Activated T-helper 1 cell treated with anti-CD3 and anti-CD28 coated beads, Interleukin-2, amount 50 U/mL, for 16 hours (primary cell): ENCODE data around the gene CEP295NL.
A peak's percentile ranks its signal among the peaks of the same experiment; 100 is the strongest.
"Not testable (repeated sequence)": the region's sequence is repeated elsewhere in the genome, so short reads cannot be mapped to it uniquely, and the experiment has no call there.

Source experiments
- DNase-seq, 2 donors: peaks; one replicate each; pipeline ENCODE4 v3.0.0-alpha.2; 2020; ENCODE audit warnings: low read depth in 1 of 2, low spot score in 1 of 2

Gene CEP295NL

GRCh38 chr17:78903101-78903779 lies at the start of gene CEP295NL:
TSS of gene CEP295NL (minus strand) at chr17:78903201. CDS start at chr17:78901828, 1,373 bp downstream.
- no peak for DNase-seq

- DNase-seq: no peak
Observed at GRCh38 chr17:78952706-78953105, 49.7 kb upstream of the CEP295NL start.

GRCh38 chr17:78951967-78952551 lies 49.1 kb upstream of the CEP295NL start:
- DNase-seq: no peak

GRCh38 chr17:78950870-78951269 lies 47.9 kb upstream of the CEP295NL start:
- no peak for DNase-seq

- DNase-seq: no peak
Observed at GRCh38 chr17:78947235-78948149, 44.5 kb upstream of the CEP295NL start.

- DNase-seq: no peak
Observed at GRCh38 chr17:78946631-78947030, 43.6 kb upstream of the CEP295NL start.

GRCh38 chr17:78946131-78946530 lies 43.1 kb upstream of the CEP295NL start:
- DNase-seq: no peak

GRCh38 chr17:78945455-78945854 lies 42.5 kb upstream of the CEP295NL start:
- DNase-seq: not testable (repeated sequence)

- no peak for DNase-seq
Observed at GRCh38 chr17:78944956-78945355, 42.0 kb upstream of the CEP295NL start.

- no peak for DNase-seq
Observed at GRCh38 chr17:78944026-78944425, 41.0 kb upstream of the CEP295NL start.

- no peak for DNase-seq
Observed at GRCh38 chr17:78940708-78941107, 37.7 kb upstream of the CEP295NL start.

GRCh38 chr17:78940258-78940657 lies 37.3 kb upstream of the CEP295NL start:
- no peak for DNase-seq

- DNase-seq: no peak
Observed at GRCh38 chr17:78939615-78940014, 36.6 kb upstream of the CEP295NL start.

- no peak for DNase-seq
Observed at GRCh38 chr17:78937561-78937960, 34.6 kb upstream of the CEP295NL start.

GRCh38 chr17:78935419-78936323 lies 32.7 kb upstream of the CEP295NL start:
- DNase-seq: no peak

- DNase-seq: no peak
Observed at GRCh38 chr17:78934681-78935418, 31.8 kb upstream of the CEP295NL start.

- no peak for DNase-seq
Observed at GRCh38 chr17:78933959-78934568, 31.1 kb upstream of the CEP295NL start.

GRCh38 chr17:78933025-78933958 lies 30.3 kb upstream of the CEP295NL start:
- peak; percentile 18 to 22 for DNase-seq
